Coronary artery (tissue), 2 donors: ENCODE data around the gene NFATC2.

Source experiments
- DNase-seq: peaks from one replicate; pipeline ENCODE4 v3.0.0-alpha.2; 2017; ENCODE audit warnings: low spot score
- H3K27ac ChIP-seq, 2 donors: fragments of 200-600 bp; sonication (generic); one replicate each; pipeline ENCODE4 v1.5.1; 2016 to 2019
- H3K4me3 ChIP-seq: fragments of 200-600 bp; sonication (generic); 2 replicates; pipeline ENCODE4 v1.5.1; 2016; ENCODE audit warnings: mild to moderate bottlenecking, moderate library complexity
- TF ChIP-seq, protein P1 (sequence below): fragments of 200-600 bp; sonication (generic); IDR thresholded peaks from one replicate; pipeline ENCODE4 v1.5.1; 2019; ENCODE audit warnings: antibody characterized with exemption

NFATC2 gene

DNA sequence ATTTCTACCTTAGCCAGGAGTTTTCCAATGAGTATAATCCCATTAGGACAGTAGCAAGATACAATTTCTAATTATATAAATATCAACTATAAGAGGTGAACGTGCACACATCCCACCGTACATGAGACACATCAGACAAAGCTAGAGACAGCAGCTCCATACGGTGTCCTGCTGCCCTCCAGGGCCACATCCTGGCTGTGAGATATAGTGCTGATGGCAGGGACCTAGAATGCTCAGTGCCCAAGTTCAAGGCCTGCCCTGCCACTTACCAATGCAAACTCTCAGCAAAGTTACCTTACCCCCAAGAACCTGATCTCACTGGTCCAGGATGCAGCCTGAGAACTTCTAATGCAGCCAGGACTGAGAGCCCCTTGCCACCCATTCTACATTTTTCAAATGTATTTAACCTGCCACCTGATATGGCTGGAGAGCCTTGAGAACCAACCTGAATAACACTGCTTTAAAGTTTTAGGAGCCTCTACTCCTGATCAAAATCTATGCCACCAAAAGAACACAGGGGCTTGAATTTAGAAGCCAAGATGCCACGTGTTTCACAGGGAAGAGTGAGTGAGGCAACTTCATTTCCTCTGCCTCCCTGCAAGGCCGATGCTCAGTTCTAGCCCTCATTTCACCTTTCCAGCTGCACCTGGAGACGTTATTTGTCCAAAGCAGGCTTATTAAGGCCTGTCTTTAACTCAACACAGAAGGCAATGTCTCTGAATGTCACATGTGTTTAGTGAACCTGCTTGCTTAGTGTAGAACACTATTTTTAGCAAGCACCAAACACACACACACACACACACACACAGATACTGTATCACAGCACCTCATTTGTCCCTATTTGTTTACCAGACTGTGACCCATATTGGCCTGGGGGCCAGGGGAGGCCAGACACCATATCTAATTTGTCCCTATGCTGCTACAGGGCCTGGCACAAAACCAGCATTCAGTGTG, 6.1 kb downstream of the NFATC2 start:
- Histone ChIP-seq H3K27ac (no peak overlapping the region), H3K4me3 (no peak overlapping the region)
- DNase-seq, result no peak
- TF ChIP-seq, protein P1, sequence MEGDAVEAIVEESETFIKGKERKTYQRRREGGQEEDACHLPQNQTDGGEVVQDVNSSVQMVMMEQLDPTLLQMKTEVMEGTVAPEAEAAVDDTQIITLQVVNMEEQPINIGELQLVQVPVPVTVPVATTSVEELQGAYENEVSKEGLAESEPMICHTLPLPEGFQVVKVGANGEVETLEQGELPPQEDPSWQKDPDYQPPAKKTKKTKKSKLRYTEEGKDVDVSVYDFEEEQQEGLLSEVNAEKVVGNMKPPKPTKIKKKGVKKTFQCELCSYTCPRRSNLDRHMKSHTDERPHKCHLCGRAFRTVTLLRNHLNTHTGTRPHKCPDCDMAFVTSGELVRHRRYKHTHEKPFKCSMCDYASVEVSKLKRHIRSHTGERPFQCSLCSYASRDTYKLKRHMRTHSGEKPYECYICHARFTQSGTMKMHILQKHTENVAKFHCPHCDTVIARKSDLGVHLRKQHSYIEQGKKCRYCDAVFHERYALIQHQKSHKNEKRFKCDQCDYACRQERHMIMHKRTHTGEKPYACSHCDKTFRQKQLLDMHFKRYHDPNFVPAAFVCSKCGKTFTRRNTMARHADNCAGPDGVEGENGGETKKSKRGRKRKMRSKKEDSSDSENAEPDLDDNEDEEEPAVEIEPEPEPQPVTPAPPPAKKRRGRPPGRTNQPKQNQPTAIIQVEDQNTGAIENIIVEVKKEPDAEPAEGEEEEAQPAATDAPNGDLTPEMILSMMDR, result no peak

DNA sequence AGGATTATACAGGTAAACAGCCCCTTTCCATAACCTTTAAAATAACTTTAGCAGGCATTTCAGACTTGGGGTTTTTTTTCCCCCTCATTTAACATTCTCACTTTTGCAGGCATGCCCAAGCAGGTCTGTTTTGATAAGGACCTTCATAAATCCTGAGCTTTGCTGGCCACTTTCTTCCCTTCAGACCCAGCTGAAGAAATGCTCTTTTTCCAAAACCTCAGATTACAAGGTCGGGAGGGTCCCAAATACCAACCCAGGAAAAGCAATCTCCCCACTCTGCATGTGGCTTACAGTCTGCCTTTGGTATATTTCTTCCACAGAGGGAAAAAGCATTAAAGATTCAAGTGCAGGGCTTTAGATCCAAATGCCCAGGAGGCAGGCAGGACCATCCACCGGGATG, 6.8 kb downstream of the NFATC2 start:
- H3K27ac ChIP-seq, result peak overlapping the region in 1 of 2 donors; percentile 85
- no peak overlapping the region for H3K4me3 ChIP-seq
- TF ChIP-seq, protein P1, result no peak
- no peak for DNase-seq

DNA sequence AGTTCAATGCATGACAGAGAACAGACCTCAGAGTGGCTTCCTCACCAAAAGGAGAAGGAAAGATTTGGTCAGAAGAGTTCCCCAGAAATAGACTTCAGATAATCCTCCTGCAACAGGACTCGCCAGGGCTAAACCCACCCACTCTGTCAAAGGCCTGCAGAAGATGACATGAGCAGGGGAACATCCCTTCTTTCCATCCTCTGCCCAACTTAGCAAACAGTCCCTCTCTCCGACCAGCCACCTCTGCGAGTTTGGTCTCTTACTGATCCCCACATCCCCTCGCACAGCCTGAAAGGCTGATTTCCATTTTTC, 7.5 kb downstream of the NFATC2 start:
- DNase-seq, result no peak
- H3K27ac ChIP-seq, result peak overlapping the region in 1 of 2 donors; percentile 85
- TF ChIP-seq, protein P1, result no peak
- H3K4me3 ChIP-seq, result no peak overlapping the region

DNA sequence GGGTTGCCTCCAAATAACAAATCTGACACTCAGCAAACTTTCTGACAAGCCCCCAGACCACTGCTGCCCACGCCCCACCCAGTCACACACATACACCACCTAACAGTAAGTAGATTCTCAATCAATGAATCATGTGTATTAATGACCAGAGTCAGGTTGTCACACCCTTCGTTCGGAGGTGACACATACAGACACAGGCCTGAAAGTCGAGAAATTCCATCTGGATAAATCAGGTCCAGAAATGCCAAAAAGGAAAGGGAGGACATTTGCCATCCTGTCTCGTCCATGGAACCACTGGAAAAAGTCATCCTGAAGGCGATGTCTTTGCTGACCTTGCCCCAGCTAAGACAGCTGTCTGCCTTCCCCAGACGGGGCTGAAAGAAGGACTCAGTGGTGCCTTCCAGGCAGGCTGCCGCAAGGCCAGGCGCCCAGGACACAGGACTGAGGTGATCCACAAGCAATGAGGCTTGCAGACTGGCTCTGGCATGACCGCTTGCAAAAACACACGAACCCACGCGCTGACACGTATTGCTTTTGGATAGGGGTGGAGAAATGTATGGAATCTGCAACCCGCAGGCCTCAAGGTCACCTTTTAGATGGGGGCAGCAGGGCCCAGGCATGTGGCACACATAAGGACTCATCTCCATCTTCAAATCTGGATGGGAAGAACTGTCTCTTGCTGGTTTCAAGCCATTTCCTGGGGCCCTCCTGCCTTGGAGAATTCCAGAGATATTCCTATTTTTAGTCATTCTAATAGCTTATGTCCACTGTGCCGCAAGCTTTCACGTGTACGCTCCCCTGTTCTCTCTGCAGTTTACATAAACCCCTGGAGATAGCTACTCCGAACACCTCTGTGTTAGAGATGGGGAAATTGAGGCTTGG, 9.0 kb downstream of the NFATC2 start:
- Histone ChIP-seq H3K4me3 (peak overlapping the region; percentile 42), H3K27ac (peak overlapping the region; percentile 65 to 85)
- no peak for DNase-seq
- TF ChIP-seq, protein P1, result no peak

DNA sequence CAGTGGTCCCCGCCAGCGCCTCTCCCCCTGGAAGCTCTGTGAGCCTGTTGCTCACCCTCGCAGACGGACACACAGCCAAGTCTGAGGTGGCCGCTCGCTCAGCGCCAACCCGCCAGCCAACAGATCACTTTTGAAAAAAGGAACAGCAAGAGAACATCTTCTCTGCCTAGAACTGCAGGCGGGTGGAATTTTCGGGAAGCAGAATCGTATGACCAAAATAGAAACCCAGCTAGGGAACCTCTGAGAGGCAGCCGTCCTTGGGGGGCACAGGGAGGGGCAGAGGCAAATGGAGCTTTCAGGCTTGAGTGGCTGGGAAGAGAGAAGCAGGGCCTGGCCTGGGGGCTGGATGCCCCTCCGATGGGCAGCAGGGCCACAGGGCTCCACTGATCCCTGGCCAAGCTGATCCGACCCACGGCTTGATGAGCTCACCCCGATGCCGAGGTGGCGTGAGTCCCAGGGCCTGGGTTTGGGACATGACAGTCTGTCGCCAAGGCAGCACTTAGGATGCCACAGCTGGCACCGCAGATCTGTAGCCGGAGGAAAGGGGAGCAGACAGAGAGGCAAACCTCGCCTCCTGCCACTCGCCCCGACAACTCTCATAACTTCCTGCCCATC, 9.8 kb downstream of the NFATC2 start:
- peak overlapping the region; percentile 42 for H3K4me3 ChIP-seq
- no peak for DNase-seq
- TF ChIP-seq, protein P1, result no peak
- peak overlapping the region; percentile 65 to 85 for H3K27ac ChIP-seq

DNA sequence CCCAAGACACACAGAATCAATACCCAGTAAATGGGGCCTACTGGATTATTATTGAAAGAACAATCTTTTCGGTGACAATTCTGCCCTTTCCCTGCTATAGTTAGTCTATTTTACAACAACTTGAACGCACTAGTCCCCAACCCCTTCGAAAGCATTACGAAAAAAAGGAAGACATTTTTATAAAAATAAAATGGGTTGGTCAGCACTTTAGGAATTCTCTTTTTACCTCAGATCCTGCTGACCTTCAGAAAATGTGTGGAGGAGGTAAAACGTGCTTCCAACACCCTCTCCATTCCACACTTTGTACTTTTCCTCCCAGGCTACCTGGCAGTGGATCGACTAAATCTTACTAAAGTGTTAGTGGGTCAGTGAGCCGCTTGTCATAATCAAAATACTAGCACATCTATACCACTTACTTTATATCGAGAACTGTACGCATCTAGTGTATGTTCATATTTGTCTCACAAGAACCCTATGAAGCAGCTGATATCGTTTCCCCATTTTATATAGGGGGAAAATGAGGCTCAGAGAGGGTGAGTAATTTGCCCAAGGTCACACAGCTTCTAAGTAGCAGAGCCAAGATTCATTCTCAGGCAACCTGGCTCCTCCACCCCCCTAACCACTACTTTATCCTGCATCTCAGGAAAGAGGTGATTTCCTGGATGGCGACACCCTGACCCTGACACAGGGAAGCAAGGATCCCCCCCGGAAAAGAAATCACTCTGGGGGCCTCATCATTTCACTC, 10.6 kb downstream of the NFATC2 start:
- Histone ChIP-seq H3K4me3 (peak overlapping the region; percentile 42), H3K27ac (peak overlapping the region; percentile 65 to 85)
- TF ChIP-seq, protein P1, result no peak
- no peak for DNase-seq
